ENCODE data around the gene JUP.

Gene JUP

DNA sequence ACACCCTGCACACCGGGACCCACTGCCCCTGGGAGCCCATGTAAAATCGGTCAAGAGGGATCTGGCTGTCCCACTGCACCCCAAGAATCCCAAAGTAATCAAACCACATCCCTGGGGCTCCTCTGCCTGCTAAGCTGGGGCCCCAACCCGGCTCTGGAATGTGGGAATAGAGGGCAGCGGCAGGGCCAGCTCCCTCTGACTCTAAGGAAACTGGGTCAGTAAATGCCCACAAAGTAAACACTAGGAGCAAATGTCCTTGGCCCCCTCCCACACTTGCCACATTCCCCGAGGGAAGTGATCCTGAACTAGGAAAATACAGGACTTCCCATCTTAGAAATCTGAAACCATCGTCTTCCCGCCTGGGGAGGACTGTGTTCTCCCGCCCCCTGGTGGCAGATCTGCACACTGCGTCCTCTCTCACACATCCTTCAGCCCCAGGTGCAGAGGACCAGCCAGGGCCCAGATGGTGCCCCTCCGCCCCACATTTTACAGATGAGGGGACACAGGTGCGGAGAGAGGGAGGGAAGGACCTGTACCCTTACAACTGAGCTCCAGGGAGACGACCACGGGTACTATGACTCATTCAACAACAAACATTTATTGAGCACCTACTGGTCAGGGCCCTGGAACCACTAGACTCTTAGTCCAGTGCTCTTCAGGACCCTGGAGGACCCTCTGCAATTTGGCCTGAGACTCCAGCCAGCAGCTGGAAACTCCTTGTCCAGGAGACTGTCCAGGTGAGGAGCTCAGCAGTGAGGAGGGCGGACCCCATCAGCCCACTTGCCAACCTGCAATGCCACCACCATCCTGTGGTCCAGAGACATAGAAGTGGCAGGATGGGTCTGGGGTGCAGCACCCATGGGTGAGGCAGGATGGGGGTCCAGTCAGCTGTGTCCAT lies 15.1 kb upstream of the JUP start:
- Histone ChIP-seq H2BK15ac (replicated peaks; ENCODE audit: low read depth) (no peak overlapping the region), H3K4me3 (ENCODE audit: low read length) (no peak overlapping the region), H3K79me1 (ENCODE audit: low read length) (no peaks in the 10 kb centered on the region), H2AK5ac (ENCODE audit: low read length) (no peak overlapping the region), H3K23ac (ENCODE audit: low read length) (no peak overlapping the region), H3K9ac (ENCODE audit: low read length) (peak overlapping the region; percentile 49), H3K18ac (ENCODE audit: low read length) (no peak overlapping the region), H3K27me3 (ENCODE audit: insufficient read depth, low read length, poor library complexity) (no peaks in the 10 kb centered on the region), H4K8ac (ENCODE audit: low read depth, low read length) (no peak overlapping the region), H3K27ac (ENCODE audit: low read depth, low read length) (peak overlapping the region; percentile 42), H3K4ac (ENCODE audit: low read depth, low read length) (no peak overlapping the region), H2BK5ac (ENCODE audit: low read length) (no peak overlapping the region), H3K56ac (ENCODE audit: low read length) (peak overlapping the region; percentile 63), H3K36me3 (ENCODE audit: control insufficient read depth, insufficient read depth, low read length) (no peaks in the 10 kb centered on the region), H3K79me2 (ENCODE audit: control insufficient read depth, insufficient read depth, low read length) (no peaks in the 10 kb centered on the region), H4K5ac (ENCODE audit: low read length) (no peak overlapping the region), H2BK120ac (ENCODE audit: low read depth, low read length) (no peak overlapping the region), H3K4me2 (ENCODE audit: low read length) (no peak overlapping the region), H3K4me1 (ENCODE audit: control insufficient read depth, low read depth, low read length) (peaks cover 6% of the 10 kb centered on the region)
- no CpG with 5 or more reads among the region's 14 CpGs for WGBS (ENCODE audit: extremely low coverage, insufficient coverage, low lambda C conversion rate)
- peak; percentile 91 for DNase-seq

DNA sequence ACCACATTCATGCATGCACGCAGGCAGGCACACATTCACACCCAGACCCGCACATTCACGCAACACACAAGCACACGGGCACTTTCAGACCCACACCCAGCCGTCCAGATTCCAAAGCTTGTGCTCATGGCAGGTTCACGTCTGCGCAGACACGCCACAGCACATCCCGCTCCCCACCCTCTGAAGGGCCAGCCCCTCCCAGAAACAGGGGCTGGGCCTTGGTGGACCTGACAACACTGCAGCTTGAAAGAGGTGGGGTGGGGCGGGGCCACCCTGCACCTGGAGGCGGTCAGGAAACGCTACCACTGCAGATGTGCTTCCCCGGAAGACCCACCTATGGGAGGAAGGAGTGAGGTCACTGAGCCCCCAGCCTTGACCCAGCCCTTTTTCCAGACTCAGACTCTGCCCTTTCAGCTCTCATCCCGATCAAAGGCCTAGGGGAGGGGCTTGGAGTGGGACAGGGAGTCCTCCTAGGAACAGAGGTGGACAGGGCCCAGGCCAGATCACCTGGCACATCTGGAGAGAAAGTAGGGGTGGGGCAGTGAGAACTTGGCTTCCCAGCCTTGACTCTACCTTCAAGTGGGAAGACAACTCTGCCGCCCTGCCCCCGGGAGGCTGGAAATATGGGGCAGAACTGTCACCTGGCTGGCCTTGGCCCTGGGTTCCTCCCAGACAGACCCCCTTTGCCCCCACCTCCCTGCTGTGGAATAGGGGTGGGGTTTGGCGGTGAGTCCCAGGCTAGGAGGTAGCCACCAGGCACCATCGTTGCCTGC lies 14.3 kb upstream of the JUP start:
- peaks cover 6% of the 10 kb centered on the region for H3K4me1 ChIP-seq (ENCODE audit: control insufficient read depth, low read depth, low read length)
- no peak overlapping the region for H3K18ac ChIP-seq (ENCODE audit: low read length)
- H3K9ac ChIP-seq (ENCODE audit: low read length), result peak overlapping the region; percentile 49
- H3K79me2 ChIP-seq (ENCODE audit: control insufficient read depth, insufficient read depth, low read length), result no peaks in the 10 kb centered on the region
- peak overlapping the region; percentile 23 for H2BK5ac ChIP-seq (ENCODE audit: low read length)
- peak overlapping the region; percentile 15 for H3K4me2 ChIP-seq (ENCODE audit: low read length)
- WGBS (ENCODE audit: extremely low coverage, insufficient coverage, low lambda C conversion rate), result no CpG with 5 or more reads among the region's 18 CpGs
- H3K4ac ChIP-seq (ENCODE audit: low read depth, low read length), result no peak overlapping the region
- H3K27ac ChIP-seq (ENCODE audit: low read depth, low read length), result peak overlapping the region; percentile 42
- H3K23ac ChIP-seq (ENCODE audit: low read length), result no peak overlapping the region
- peak overlapping the region; percentile 67 for H3K56ac ChIP-seq (ENCODE audit: low read length)
- no peak overlapping the region for H4K8ac ChIP-seq (ENCODE audit: low read depth, low read length)
- no peaks in the 10 kb centered on the region for H3K36me3 ChIP-seq (ENCODE audit: control insufficient read depth, insufficient read depth, low read length)
- H2BK120ac ChIP-seq (ENCODE audit: low read depth, low read length), result no peak overlapping the region
- DNase-seq, result peak; percentile 98
- no peak overlapping the region for H3K4me3 ChIP-seq (ENCODE audit: low read length)
- H3K79me1 ChIP-seq (ENCODE audit: low read length), result no peaks in the 10 kb centered on the region
- no peak overlapping the region for H4K5ac ChIP-seq (ENCODE audit: low read length)
- H2AK5ac ChIP-seq (ENCODE audit: low read length), result no peak overlapping the region
- no peak overlapping the region for H2BK15ac ChIP-seq (replicated peaks; ENCODE audit: low read depth)
- no peaks in the 10 kb centered on the region for H3K27me3 ChIP-seq (ENCODE audit: insufficient read depth, low read length, poor library complexity)

DNA sequence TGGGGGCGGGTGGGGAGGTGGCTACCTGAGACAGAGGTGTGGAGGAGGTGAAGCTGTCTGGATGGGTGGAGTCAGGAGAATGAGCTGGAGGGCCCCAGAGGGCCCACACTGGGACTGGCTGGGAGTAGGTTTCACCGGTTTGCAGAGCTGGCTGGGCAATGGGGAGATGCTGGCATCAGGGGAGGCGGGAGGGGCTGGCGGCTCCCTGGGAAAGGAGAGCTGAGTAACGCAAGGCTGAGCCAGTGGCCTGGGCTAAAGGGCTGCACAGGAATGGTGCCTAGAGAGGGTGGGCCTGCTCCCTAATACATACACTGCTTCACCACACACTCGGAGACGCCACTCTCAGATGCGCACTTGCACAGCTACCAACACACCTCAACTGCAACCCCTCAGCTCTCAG lies 12.9 kb upstream of the JUP start:
- no peak overlapping the region for H3K4me3 ChIP-seq (ENCODE audit: low read length)

DNA sequence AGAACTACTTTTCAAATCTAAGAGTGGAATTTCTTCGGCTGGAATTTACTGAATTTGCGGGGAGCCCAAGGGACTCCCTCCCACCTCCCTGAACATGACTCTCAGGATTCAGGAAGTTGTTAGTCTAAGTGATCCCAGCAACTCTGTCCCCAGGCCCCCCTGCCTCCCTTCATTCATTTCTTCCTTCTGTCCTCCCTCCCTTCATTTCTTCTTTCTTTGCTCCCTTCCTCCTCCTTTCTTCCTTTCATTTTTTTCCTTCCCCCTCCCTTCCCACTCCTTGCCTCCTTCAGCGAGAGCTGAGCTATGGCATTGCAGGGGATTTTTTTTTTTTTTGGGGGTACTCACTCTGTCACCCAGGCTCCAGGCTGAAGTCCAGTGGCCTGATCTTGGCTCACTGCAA lies 10.9 kb upstream of the JUP start:
- Histone ChIP-seq H3K23ac (ENCODE audit: low read length) (no peak overlapping the region), H4K8ac (ENCODE audit: low read depth, low read length) (no peak overlapping the region), H3K79me1 (ENCODE audit: low read length) (no peaks in the 10 kb centered on the region), H3K4me3 (ENCODE audit: low read length) (no peak overlapping the region), H3K36me3 (ENCODE audit: control insufficient read depth, insufficient read depth, low read length) (no peaks in the 10 kb centered on the region), H3K56ac (ENCODE audit: low read length) (no peak overlapping the region), H2BK120ac (ENCODE audit: low read depth, low read length) (no peak overlapping the region), H3K4ac (ENCODE audit: low read depth, low read length) (no peak overlapping the region), H2BK5ac (ENCODE audit: low read length) (no peak overlapping the region), H3K9ac (ENCODE audit: low read length) (no peak overlapping the region), H3K27ac (ENCODE audit: low read depth, low read length) (no peak overlapping the region), H3K18ac (ENCODE audit: low read length) (no peak overlapping the region), H3K79me2 (ENCODE audit: control insufficient read depth, insufficient read depth, low read length) (no peaks in the 10 kb centered on the region), H3K27me3 (ENCODE audit: insufficient read depth, low read length, poor library complexity) (no peaks in the 10 kb centered on the region), H2AK5ac (ENCODE audit: low read length) (no peak overlapping the region), H2BK15ac (replicated peaks; ENCODE audit: low read depth) (no peak overlapping the region), H4K5ac (ENCODE audit: low read length) (no peak overlapping the region), H3K4me2 (ENCODE audit: low read length) (no peak overlapping the region), H3K4me1 (ENCODE audit: control insufficient read depth, low read depth, low read length) (peaks cover 17% of the 10 kb centered on the region)
- no CpG with 5 or more reads among the region's 3 CpGs for WGBS (ENCODE audit: extremely low coverage, insufficient coverage, low lambda C conversion rate)
- no peak for DNase-seq

More for the DNA sequence above, 12.9 kb upstream of the JUP start:
- no peak overlapping the region for H3K23ac ChIP-seq (ENCODE audit: low read length)
- no peaks in the 10 kb centered on the region for H3K79me1 ChIP-seq (ENCODE audit: low read length)
- H4K8ac ChIP-seq (ENCODE audit: low read depth, low read length), result no peak overlapping the region
- no peak for DNase-seq
- peaks cover 9% of the 10 kb centered on the region for H3K4me1 ChIP-seq (ENCODE audit: control insufficient read depth, low read depth, low read length)
- no peaks in the 10 kb centered on the region for H3K36me3 ChIP-seq (ENCODE audit: control insufficient read depth, insufficient read depth, low read length)
- H3K18ac ChIP-seq (ENCODE audit: low read length), result no peak overlapping the region
- H3K56ac ChIP-seq (ENCODE audit: low read length), result peak overlapping the region; percentile 43
- H3K79me2 ChIP-seq (ENCODE audit: control insufficient read depth, insufficient read depth, low read length), result no peaks in the 10 kb centered on the region
- no peak overlapping the region for H2BK15ac ChIP-seq (replicated peaks; ENCODE audit: low read depth)
- no peak overlapping the region for H3K9ac ChIP-seq (ENCODE audit: low read length)
- no peak overlapping the region for H3K4me2 ChIP-seq (ENCODE audit: low read length)
- no peak overlapping the region for H2BK120ac ChIP-seq (ENCODE audit: low read depth, low read length)
- H2AK5ac ChIP-seq (ENCODE audit: low read length), result peak overlapping the region; percentile 49
- WGBS (ENCODE audit: extremely low coverage, insufficient coverage, low lambda C conversion rate), result no CpG with 5 or more reads among the region's 8 CpGs
- H2BK5ac ChIP-seq (ENCODE audit: low read length), result no peak overlapping the region
- H3K4ac ChIP-seq (ENCODE audit: low read depth, low read length), result no peak overlapping the region
- no peak overlapping the region for H3K27ac ChIP-seq (ENCODE audit: low read depth, low read length)
- no peaks in the 10 kb centered on the region for H3K27me3 ChIP-seq (ENCODE audit: insufficient read depth, low read length, poor library complexity)
- H4K5ac ChIP-seq (ENCODE audit: low read length), result no peak overlapping the region

DNA sequence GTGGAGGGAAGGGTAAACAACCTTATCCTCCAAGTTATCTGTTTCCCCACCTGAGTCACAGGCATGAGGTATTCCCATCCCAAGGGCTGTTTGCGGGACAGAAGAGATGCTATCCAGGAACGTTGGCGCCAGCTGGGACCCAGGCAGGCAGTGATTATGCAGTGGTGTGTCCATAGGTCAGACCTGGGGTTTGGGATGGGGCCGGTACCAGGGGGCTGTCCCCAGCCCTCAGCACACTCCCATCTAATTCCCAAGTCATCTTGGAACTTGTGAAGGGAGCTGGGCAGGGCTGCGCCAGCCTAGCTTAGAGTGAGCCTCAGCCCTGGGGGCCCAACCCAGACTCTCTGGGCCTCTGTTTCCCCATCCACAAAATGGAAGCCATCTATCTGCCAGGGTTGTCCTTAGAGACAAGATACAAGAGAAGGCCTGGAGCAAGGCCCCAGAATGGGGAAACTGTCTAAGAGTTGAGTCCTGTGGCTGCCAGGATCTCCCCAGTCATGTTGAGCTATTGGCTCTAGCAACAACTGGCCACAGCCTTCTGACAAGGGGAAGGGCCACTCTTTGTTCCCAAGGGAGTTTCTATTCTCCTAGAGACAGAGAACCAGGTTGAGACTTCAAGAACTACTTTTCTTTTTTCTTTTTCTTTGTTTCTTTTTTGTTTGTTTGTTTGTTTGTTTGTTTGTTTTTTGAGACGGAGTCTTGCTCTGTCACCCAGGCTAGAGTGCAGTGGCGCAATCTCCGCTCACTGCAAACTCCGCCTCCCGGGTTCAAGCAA lies 9.8 kb upstream of the JUP start:
- H3K4me2 ChIP-seq (ENCODE audit: low read length), result no peak overlapping the region
- DNase-seq, result no peak
- H2BK5ac ChIP-seq (ENCODE audit: low read length), result no peak overlapping the region
- H2BK15ac ChIP-seq (replicated peaks; ENCODE audit: low read depth), result no peak overlapping the region
- H3K36me3 ChIP-seq (ENCODE audit: control insufficient read depth, insufficient read depth, low read length), result no peaks in the 10 kb centered on the region
- no peaks in the 10 kb centered on the region for H3K79me2 ChIP-seq (ENCODE audit: control insufficient read depth, insufficient read depth, low read length)
- no peak overlapping the region for H3K4ac ChIP-seq (ENCODE audit: low read depth, low read length)
- H3K23ac ChIP-seq (ENCODE audit: low read length), result no peak overlapping the region
- no peak overlapping the region for H4K5ac ChIP-seq (ENCODE audit: low read length)
- peak overlapping the region; percentile 45 for H2AK5ac ChIP-seq (ENCODE audit: low read length)
- H3K27me3 ChIP-seq (ENCODE audit: insufficient read depth, low read length, poor library complexity), result no peaks in the 10 kb centered on the region
- no CpG with 5 or more reads among the region's 10 CpGs for WGBS (ENCODE audit: extremely low coverage, insufficient coverage, low lambda C conversion rate)
- H3K4me3 ChIP-seq (ENCODE audit: low read length), result no peak overlapping the region
- no peak overlapping the region for H3K27ac ChIP-seq (ENCODE audit: low read depth, low read length)
- H3K9ac ChIP-seq (ENCODE audit: low read length), result no peak overlapping the region
- H3K79me1 ChIP-seq (ENCODE audit: low read length), result no peaks in the 10 kb centered on the region
- no peak overlapping the region for H3K18ac ChIP-seq (ENCODE audit: low read length)
- H3K56ac ChIP-seq (ENCODE audit: low read length), result no peak overlapping the region
- H3K4me1 ChIP-seq (ENCODE audit: control insufficient read depth, low read depth, low read length), result peaks cover 17% of the 10 kb centered on the region
- H4K8ac ChIP-seq (ENCODE audit: low read depth, low read length), result no peak overlapping the region
- H2BK120ac ChIP-seq (ENCODE audit: low read depth, low read length), result no peak overlapping the region

All from mesendoderm (in vitro differentiated cells).